SK-N-DZ (cell line): Measurements from ENCODE around the gene CST2.
A peak's percentile ranks its signal among the peaks of the same experiment; 100 is the strongest.
"Not testable (repeated sequence)": the region's sequence is repeated elsewhere in the genome, so short reads cannot be mapped to it uniquely, and the experiment has no call there.

ENCODE experiments used
- DNase-seq: peaks from one replicate; pipeline ENCODE4 v3.0.0-alpha.2; 2015; ENCODE audit warnings: low spot score

Gene CST2

DNA sequence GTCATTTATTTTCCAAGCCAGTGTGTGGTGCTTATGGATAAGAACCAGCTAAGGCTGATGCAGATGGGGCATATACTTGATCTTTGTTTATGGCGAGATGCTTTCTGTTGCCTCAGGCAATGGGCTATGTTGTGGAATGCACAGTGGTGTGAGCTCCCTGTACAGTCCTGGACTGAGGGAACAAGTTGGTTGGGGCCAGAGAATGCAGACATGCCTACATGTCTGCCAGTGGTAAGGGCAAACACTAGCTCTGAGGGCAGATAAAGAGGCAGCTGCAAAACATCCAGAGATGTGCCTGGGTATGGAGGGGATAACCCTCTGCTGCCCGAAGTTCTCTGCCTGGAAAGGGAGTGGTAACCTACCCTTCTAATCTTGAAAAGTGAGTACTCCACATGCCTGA is 16.2 kb downstream of the CST2 start:
- DNase-seq = not testable (repeated sequence)

DNA sequence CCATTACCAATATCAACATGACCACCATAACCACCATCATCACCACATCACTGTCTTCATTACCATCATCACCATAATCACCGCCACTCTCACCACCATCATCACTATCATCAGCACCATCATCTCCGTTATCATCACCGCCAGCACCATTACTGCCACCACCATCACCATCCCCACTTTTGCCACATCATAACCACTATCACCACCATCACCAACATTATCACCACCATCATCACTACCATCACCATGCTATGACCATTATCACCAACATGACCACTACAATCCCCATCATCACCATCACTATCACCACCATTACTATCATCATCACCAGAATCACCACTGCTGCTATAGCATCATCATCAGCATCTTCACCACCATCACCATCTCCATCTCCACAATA is 25.7 kb downstream of the CST2 start:
- DNase-seq = no peak

DNA sequence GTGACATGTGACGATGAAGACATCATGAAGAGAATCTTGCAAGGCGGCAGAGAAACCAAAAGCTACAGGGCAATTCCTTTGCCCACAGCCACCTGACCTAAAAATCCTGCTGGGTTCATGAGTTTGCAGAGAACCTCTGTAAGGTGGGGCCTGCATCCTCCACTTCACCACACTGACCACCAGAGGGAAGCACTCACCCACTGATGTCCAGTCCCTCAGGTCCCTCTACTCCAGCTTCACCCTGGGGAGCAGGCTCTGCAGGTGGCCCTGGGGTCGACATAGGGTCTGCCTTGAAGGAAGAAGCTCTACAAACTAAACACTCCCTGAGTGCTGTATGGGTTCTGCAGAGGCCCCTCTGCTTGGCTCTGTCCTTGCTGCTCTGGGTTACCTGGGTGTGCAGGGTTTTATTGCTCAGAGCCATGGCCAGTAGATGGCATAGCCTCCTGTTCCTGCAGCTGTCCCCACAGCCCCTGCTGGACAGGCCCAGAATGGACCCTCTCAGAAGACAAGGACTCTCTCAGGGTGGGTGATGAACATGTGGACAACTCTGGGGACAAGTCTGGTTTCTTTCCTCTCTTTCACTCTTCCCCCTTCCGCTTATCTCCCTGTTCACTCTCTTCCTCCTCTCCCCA is 27.2 kb downstream of the CST2 start:
- DNase-seq = peak; percentile 16

GRCh38 chr20:23795526-23795925 is 31.0 kb downstream of the CST2 start:
- DNase-seq = no peak

DNA sequence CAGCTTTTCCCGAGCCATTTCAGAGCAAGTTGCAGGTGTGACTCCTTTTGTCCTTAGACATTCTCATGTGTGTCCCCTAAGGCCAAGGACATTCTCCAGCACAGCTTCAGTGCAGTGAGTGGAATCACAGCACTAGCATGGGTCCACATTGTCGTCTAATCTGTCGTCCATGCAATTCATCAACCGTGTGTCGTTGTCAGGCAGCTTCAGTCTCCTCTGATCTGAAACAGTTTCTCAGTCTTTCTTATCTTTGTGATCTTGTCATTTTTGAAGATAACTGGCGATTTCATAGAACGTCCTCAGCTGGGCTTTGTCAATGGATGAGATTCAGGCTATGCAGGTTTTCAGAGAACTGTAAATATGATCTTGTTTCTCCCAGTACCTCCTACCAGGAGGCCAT is 31.7 kb downstream of the CST2 start:
- DNase-seq = peak; percentile 10

DNA sequence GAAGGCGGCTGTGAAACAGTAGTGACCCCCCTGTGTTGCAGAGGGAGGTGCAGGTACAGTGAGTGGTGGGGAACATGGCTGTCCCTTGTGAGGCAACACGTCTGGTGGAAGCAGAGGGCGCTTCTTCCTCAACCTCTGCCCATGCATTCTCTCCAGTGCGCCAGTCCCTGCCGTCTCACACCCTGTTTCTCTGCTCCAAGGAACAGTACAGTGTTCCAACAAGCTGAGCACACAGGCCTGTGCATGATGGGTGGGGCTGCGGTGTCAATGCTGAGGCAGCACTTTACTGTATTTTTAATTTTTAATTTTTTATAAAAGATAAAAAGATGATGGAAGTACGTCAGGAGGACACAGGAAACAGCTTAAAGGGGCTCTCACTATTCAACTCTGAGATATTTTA is 32.5 kb downstream of the CST2 start:
- no peak for DNase-seq

- DNase-seq = no peak
These were observed 43.1 kb downstream of the CST2 start for GRCh38 chr20:23783447-23783846.

GRCh38 chr20:23782366-23782983 is 44.1 kb downstream of the CST2 start:
- DNase-seq = peak; percentile 11

- DNase-seq = not testable (repeated sequence)
These were observed 47.9 kb downstream of the CST2 start for GRCh38 chr20:23778676-23779075.

- not testable (repeated sequence) for DNase-seq
These were observed 49.1 kb downstream of the CST2 start for GRCh38 chr20:23777380-23777779.

- no peak for DNase-seq
These were observed 50.3 kb downstream of the CST2 start for GRCh38 chr20:23776067-23776771.

DNA sequence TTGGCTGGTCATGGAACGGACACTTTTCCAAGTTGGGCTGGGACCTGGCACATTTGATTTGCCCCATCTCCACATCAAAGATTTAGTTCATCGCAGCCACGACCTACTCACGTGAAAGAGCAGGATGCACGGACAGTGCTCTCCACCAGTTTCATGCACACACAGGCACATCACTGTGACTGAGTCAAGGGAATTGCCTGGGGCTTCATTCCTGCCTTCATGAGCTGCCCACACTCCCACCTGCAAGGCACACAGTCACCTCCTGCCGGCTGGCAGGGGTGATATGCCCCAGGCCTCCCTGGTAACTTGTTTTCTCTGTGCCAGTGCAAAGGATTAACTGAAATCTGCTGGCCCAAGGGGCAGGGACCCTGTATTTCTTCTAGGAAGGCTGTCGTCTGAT is 52.4 kb downstream of the CST2 start:
- DNase-seq = no peak
